ENCODE results near the gene TANC1. TPM values are rescaled to one million over a fixed set of nuclear protein-coding genes. Genes with fewer than 3 reads are reported as not detected.

TANC1 gene
- total and polyA plus RNA-seq, 2 of the 4 experiments (the other 2 are of a cell fraction) = 10.2 to 12.9 TPM

- no TSS peak for BruUV-seq (replicated peaks)
- Histone ChIP-seq H2BK5ac (ENCODE audit: low read depth, low read length, poor library complexity, severe bottlenecking) (no peak overlapping the region), H3K27ac (ENCODE audit: insufficient read depth, low read length) (no peak overlapping the region), H3K23ac (ENCODE audit: low read depth, low read length) (no peak overlapping the region), H3K27me3 (ENCODE audit: control insufficient read depth, insufficient read depth, low read length) (no peaks in the 10 kb centered on the region), H4K20me1 (ENCODE audit: insufficient read depth, low read length) (no peaks in the 10 kb centered on the region), H4K5ac (ENCODE audit: low read depth, low read length) (no peak overlapping the region), H3K79me1 (ENCODE audit: low read depth in 1 of 2, low read length in 2 of 2) (peaks cover 7 to 36% of the 10 kb centered on the region in 2 experiments; a peak in 3 of 4 replicates), H3K9me1 (ENCODE audit: insufficient read depth, low read length) (peaks cover 20% of the 10 kb centered on the region), H2AK5ac (ENCODE audit: low read depth, low read length) (no peak overlapping the region), H3K14ac (replicated peaks; ENCODE audit: low read depth, low read length) (no peak overlapping the region), H3K9me3 (ENCODE audit: control insufficient read depth, insufficient read depth, low read length) (no peaks in the 10 kb centered on the region), H4K8ac (ENCODE audit: low read depth in 2 of 2, low read length in 2 of 2) (no peak overlapping the region), H4K91ac (ENCODE audit: insufficient read depth, low read depth, low read length) (no peak overlapping the region), H2BK15ac (ENCODE audit: low read depth, low read length) (no peak overlapping the region), H2BK120ac (ENCODE audit: low read depth, low read length) (no peak overlapping the region), H3K4ac (ENCODE audit: low read depth, low read length) (0 out of 2 replicates have a peak overlapping the region, but pooled peaks have one; percentile 12), H2BK20ac (ENCODE audit: low read depth, low read length) (no peak overlapping the region), H3K56ac (ENCODE audit: extremely low read depth, insufficient read depth, low read length) (no peak overlapping the region), H3K4me1 (ENCODE audit: control insufficient read depth, insufficient read depth, low read length) (peaks cover 24% of the 10 kb centered on the region), H3K36me3 (ENCODE audit: control insufficient read depth, insufficient read depth, low read length) (peaks cover 27% of the 10 kb centered on the region), H3K18ac (ENCODE audit: low read depth, low read length) (0 out of 2 replicates have a peak overlapping the region, but pooled peaks have one; percentile 60), H2AK9ac (replicated peaks; ENCODE audit: low read depth, low read length, poor library complexity) (no peak overlapping the region), H2AFZ (replicated peaks; ENCODE audit: low read length, poor library complexity) (no peak overlapping the region), H3K4me2 (ENCODE audit: low read depth, low read length) (no peak overlapping the region), H3K4me3 (ENCODE audit: insufficient read depth, low read depth, low read length) (no peak overlapping the region), H3K9ac (ENCODE audit: low read depth, low read length) (no peak overlapping the region)
- ChIA-PET CTCF (interaction anchor here (1.1 kb wide), 1 partner anchor 14 kb away, joined by 3 read pairs; no protein-coding TSS in a partner anchor), POLR2A (ENCODE audit: unreplicated experiment) (no interaction called here)
- TF ChIP-seq CTCF (conservative IDR thresholded peaks at IDR 0.05; ENCODE audit: low read depth, low read length) (no peak), MAZ (IDR thresholded peaks at IDR 0.05; ENCODE audit: borderline replicate concordance, low read depth, low read length) (no peak), RAD21 (IDR thresholded peaks at IDR 0.05; ENCODE audit: low read length) (no peak), MAFK (IDR thresholded peaks at IDR 0.05; ENCODE audit: low read depth, low read length) (no peak), CHD1 (IDR thresholded peaks at IDR 0.05; ENCODE audit: low read depth, low read length) (no peak), RCOR1 (IDR thresholded peaks at IDR 0.05; ENCODE audit: insufficient replicate concordance, low read length) (no peak), CEBPB (IDR thresholded peaks at IDR 0.05; ENCODE audit: low read depth, low read length) (no peak), ELK1 (IDR thresholded peaks at IDR 0.05; ENCODE audit: borderline replicate concordance, low read depth, low read length) (no peak), MXI1 (IDR thresholded peaks at IDR 0.05; ENCODE audit: borderline replicate concordance, low read depth, low read length) (no peak), BHLHE40 (IDR thresholded peaks at IDR 0.05; ENCODE audit: low read depth, low read length) (no peak), NFE2L2 (IDR thresholded peaks at IDR 0.05; ENCODE audit: low read depth, low read length) (no peak), SMC3 (IDR thresholded peaks at IDR 0.05; ENCODE audit: low read depth, low read length) (no peak), USF2 (IDR thresholded peaks at IDR 0.05; ENCODE audit: low read depth, low read length) (no peak), POLR2A (IDR thresholded peaks at IDR 0.05; ENCODE audit: low read depth, low read length) (no peak)
- DNase-seq = no peak
- no peak; the same call in 1 of the 2 replicates for ATAC-seq (ENCODE audit: low read depth)
- dilution Hi-C loops (cut with HindIII; ENCODE audit: low sequenced_read_pairs, unreplicated experiment) = no loop called here
- in situ Hi-C loops (cut with MboI; ENCODE audit: low sequenced_read_pairs) = no loop called here
- intact Hi-C loops (cut with micrococcal nuclease) = no loop called here
- no CpG with 5 or more reads among the region's 1 CpG for WGBS, 2 experiments (ENCODE audit: extremely low coverage in 2 of 2, insufficient read length in 1 of 2)
Measured at GRCh38 chr2:159154366-159154765, 185.9 kb downstream of the TANC1 start.

Data from IMR-90 (cell line).